Heart left ventricle (tissue), 16 donors: ENCODE measurements around the gene TMEM204. TPM values are rescaled to one million over a fixed set of nuclear protein-coding genes. Genes with fewer than 3 reads are reported as not detected.

Experiments
- ATAC-seq, 4 donors: fragments of 200-7000 bp; cut with Tn5 transposase; one replicate each; pipeline ENCODE4 v1.9.1; 2020 to 2022; ENCODE audit warnings: moderate library complexity in 4 of 4, mild to moderate bottlenecking in 3 of 4, moderate number of reproducible peaks in 1 of 4
- DNase-seq, 5 donors: peaks; one replicate each; pipeline ENCODE4 v3.0.0-alpha.2; 2020
- H3K27ac ChIP-seq, 12 donors: fragments of 200-600 bp; sonication (generic) in 4 of 12; one replicate each; pipeline versions ENCODE4 v1.5.0 to v1.8.0; 2016 to 2022; ENCODE audit warnings: mild to moderate bottlenecking in 2 of 12
- H3K27me3 ChIP-seq, 9 donors: fragments of 200-600 bp; sonication (generic) in 2 of 9; one replicate each; pipeline versions ENCODE4 v1.5.1 to v1.8.0; 2016 to 2022; ENCODE audit warnings: mild to moderate bottlenecking in 3 of 9
- H3K36me3 ChIP-seq, 9 donors: fragments of 200-600 bp; sonication (generic) in 2 of 9; one replicate each; pipeline versions ENCODE4 v1.5.0 to v1.8.0; 2018 to 2022; ENCODE audit warnings: mild to moderate bottlenecking in 2 of 9
- H3K4me1 ChIP-seq, 12 donors: fragments of 200-600 bp; sonication (generic) in 4 of 12; one replicate each; pipeline versions ENCODE4 v1.5.0 to v1.8.0; 2016 to 2022; ENCODE audit warnings: mild to moderate bottlenecking in 3 of 12
- H3K4me3 ChIP-seq, 12 donors: fragments of 200-600 bp; sonication (generic) in 4 of 12; one replicate each; pipeline versions ENCODE4 v1.5.0 to v1.8.0; 2017 to 2022; ENCODE audit warnings: mild to moderate bottlenecking in 9 of 12, moderate library complexity in 4 of 12
- H3K9me3 ChIP-seq, 12 donors: fragments of 200-600 bp; sonication (generic) in 4 of 12; one replicate each; pipeline versions ENCODE4 v1.5.0 to v1.8.0; 2016 to 2022; ENCODE audit warnings: mild to moderate bottlenecking in 1 of 12
- CTCF ChIP-seq, 12 donors: fragments of 200-600 bp; sonication (generic) in 4 of 12; IDR thresholded peaks; one replicate each; pipeline versions ENCODE4 v1.5.0 to v1.8.0; 2018 to 2022; ENCODE audit warnings: antibody characterized with exemption in 12 of 12, mild to moderate bottlenecking in 5 of 12
- POLR2A ChIP-seq, 2 donors: fragments of 450-650 bp; IDR thresholded peaks; one replicate each; pipeline ENCODE4 v1.6.1; 2017; ENCODE audit warnings: antibody characterized with exemption in 2 of 2, mild to moderate bottlenecking in 2 of 2, moderate library complexity in 2 of 2
- WGBS, 4 donors: extraction: QIAGEN DNeasy Blood & Tissue Kit in 2 of 4; methylation state at CpG; one replicate each; pipeline versions ENCODE4 v1.1.5 to v1.1.7; 2013 to 2018; 5-methylcytosine and 5-hydroxymethylcytosine counted together
- intact Hi-C, 10 donors: fragments of 100-400 bp; cut with DNase I; formaldehyde crosslinking; loops; one replicate each; pipeline versions ENCODE4 v1.11.1 to v1.14.2; 2022
- polyA plus RNA-seq, 2 donors: library from polyadenylated mRNA; stranded (reverse); fragments of 200-250 nt; gene quantifications; one replicate each; pipeline ENCODE4 v1.2.3, GENCODE V29; 2013
- total RNA-seq, 9 donors: library from RNA; depleted of rRNA in 2 of 9; stranded (reverse); fragments of >200 nt in 2 of 9; fragmentation: NEBNext Ultra II Directional in 3 of 9; extraction: Animal tissue kit (Norgen Biotek cat#: 25700) in 3 of 9; gene quantifications; one replicate each; pipeline versions ENCODE4 v1.1.0 to v1.2.4, GENCODE V29; 2016 to 2023
- donor health status: ischemic (EF 13 %, LVEDD 7.1; RV severe dilation, severe dysfunction).
- donor health status: healthy with polysubstance abuse.
- donor health status: DM: no; HTN: yes; CAD: no.
- donor health status: DM: no; HTN: no; CAD: no.
- donor health status: ischemic (EF 25% LVEDD 6.9; RV normal size, moderate dysfunction).
- donor health status: ischemic (EF 25% LVEDD 5.7; RV mildly dilated, moderate dysfunction).
- donor health status: healthy.
- donor health status: DM: yes; HTN: yes; CAD: no.
- donor health status: ischemic (EF 35%, LVEDD 5.7; RV mildly dilated, moderate dysfunction).
- donor health status: nonischemic (EF 11% LVEDD 7.7; RV severe dilation, severe dysfunction).
- donor health status: DM: yes; HTN: yes; CAD: no.
- donor health status: PGD.
- donor health status: ischemic (EF 29% LVEDD 5.4; RV normal size, mild dysfunction).
- donor health status: nonischemic (EF 23%, LVEDD 6.1; RV moderate dilation, normal function).

The TMEM204 gene
- total and polyA plus RNA-seq, 11 donors, result 14.0 to 64.2 (median 20.2) TPM

DNA sequence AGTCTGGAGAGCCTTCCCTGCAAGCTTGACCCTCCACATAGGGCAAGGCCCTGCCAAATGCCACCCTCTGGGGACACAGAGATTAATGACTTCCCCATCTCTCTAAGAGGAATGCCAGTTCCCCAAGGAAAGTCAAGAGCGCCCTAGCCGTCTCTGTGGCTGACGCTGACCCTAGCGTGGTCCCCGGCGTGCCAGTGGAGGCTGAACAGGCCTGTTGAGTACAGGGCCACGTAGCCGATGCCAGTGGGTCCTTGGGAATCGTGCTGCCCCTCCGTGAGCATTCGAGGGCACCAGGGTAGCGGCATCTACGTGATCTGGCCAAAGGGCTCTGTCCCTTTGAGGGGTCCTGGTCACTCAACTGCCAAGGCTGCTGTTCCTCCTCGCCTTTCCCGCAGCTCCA, 17.2 kb downstream of the TMEM204 start:
- DNase-seq, result no peak
- WGBS, 4 donors, result 69 to 88% (median 78%) methylated on average over 7 to 15 of the region's 15 CpGs
- peak overlapping the region; percentile 61 to 98 (median 94) for H3K27ac ChIP-seq
- no peak for ATAC-seq
- H3K36me3 ChIP-seq, result peaks cover 0 to 77% (median 38%) of the 10 kb centered on the region in 9 donors
- intact Hi-C loops, result loop anchor here in 1 of 10 donors (5.0 kb wide), 1 partner anchor 62 kb away; the partner anchor contains the start of genes CRAMP1 and IFT140
- H3K4me3 ChIP-seq, result no peak overlapping the region
- H3K4me1 ChIP-seq, result peaks cover 32 to 86% (median 74%) of the 10 kb centered on the region in 12 donors
- TF ChIP-seq POLR2A (IDR thresholded peaks at IDR 0.05) (no peak), CTCF (IDR thresholded peaks at IDR 0.05) (no peak)
- no peaks in the 10 kb centered on the region for H3K9me3 ChIP-seq
- H3K27me3 ChIP-seq, result no peaks in the 10 kb centered on the region

- TF ChIP-seq CTCF (IDR thresholded peaks at IDR 0.05), result no peak
- TF ChIP-seq POLR2A (IDR thresholded peaks at IDR 0.05), result no peak
- no peak overlapping the region for H3K4me3 ChIP-seq
- no peak for DNase-seq
- H3K4me1 ChIP-seq, result peaks cover 29 to 81% (median 70%) of the 10 kb centered on the region in 12 donors
- peak overlapping the region in 11 of 12 donors; percentile 61 to 98 (median 95) for H3K27ac ChIP-seq
- intact Hi-C loops, result loop anchor here in 1 of 10 donors (5.0 kb wide), 1 partner anchor 61 kb away; the partner anchor contains the start of genes CRAMP1 and IFT140
- peaks cover 0 to 82% (median 40%) of the 10 kb centered on the region in 9 donors for H3K36me3 ChIP-seq
- no peaks in the 10 kb centered on the region for H3K9me3 ChIP-seq
- no peak for ATAC-seq
- 73 to 85% (median 75%) methylated on average over 11 to 12 of the region's 12 CpGs for WGBS, 4 donors
- H3K27me3 ChIP-seq, result no peaks in the 10 kb centered on the region
Measured at GRCh38 chr16:1551166-1551565, 17.7 kb downstream of the TMEM204 start.

- Histone ChIP-seq H3K4me3 (no peak overlapping the region), H3K9me3 (no peaks in the 10 kb centered on the region), H3K27ac (peak overlapping the region; percentile 13 to 98 (median 90)), H3K4me1 (peaks cover 20 to 72% (median 60%) of the 10 kb centered on the region in 12 donors), H3K36me3 (peaks cover 0 to 84% (median 46%) of the 10 kb centered on the region in 9 donors), H3K27me3 (no peaks in the 10 kb centered on the region)
- no peak for TF ChIP-seq CTCF (IDR thresholded peaks at IDR 0.05)
- no peak for TF ChIP-seq POLR2A (IDR thresholded peaks at IDR 0.05)
- intact Hi-C loops, result loop anchor here in 1 of 10 donors (5.0 kb wide), 1 partner anchor 60 kb away; the partner anchor contains the start of genes CRAMP1 and IFT140
- WGBS, 4 donors, result 59 to 81% (median 71%) methylated on average over 7 to 15 of the region's 15 CpGs
- DNase-seq, result peak in 1 of 5 donors; percentile 26
- ATAC-seq, result no peak
Measured at GRCh38 chr16:1552129-1552528, 18.7 kb downstream of the TMEM204 start.

DNA sequence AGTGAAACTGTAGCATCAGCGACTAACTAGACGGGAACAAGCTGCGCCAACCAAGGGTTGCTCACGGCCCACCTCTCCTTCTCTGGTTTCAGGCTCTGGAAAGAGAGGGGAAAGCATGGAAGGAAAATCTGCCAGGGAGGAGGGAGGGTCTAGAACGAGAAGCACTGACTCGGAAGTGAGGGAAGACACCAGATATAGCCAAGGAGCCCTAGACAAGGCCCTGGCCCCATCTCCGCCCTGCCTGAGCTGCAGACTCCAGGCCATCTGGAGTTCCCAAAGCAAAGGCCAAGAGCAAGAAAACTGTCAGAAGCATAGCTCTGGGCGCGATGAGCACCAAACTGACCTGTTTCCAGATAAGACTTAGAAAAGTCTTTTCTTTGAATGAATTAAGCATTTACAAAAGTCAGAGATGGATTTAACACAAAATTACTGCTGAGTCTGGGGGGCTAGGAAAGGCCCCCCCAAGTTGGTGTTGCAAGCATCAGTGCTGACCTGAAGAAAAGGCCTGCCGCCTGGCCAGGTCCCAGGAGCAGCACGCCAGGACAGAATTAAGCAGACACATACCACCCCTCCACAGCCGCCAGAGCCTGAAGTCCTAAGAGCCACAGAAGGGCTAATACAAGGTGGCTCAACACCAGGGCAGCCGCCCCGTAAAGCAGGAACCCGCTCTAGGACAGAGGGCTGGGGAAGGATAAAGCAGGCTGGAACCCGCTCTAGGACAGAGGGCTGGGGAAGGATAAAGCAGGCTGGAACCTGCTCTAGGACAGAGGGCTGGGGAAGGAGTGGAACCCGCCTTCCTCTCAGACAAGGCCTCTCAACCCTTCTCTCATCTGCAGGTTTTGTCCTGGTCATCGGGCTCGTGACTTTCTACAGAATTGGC, 20.7 kb downstream of the TMEM204 start:
- ATAC-seq (no peak), DNase-seq (no peak)
- peaks cover 0 to 93% (median 57%) of the 10 kb centered on the region in 9 donors for H3K36me3 ChIP-seq
- no peak overlapping the region for H3K4me3 ChIP-seq
- no peaks in the 10 kb centered on the region for H3K9me3 ChIP-seq
- H3K27me3 ChIP-seq, result no peaks in the 10 kb centered on the region
- intact Hi-C loops, result loop anchor here in 1 of 10 donors (5.0 kb wide), 1 partner anchor 58 kb away; the partner anchor contains the start of genes CRAMP1 and IFT140
- TF ChIP-seq POLR2A (IDR thresholded peaks at IDR 0.05) (no peak), CTCF (IDR thresholded peaks at IDR 0.05) (no peak)
- H3K27ac ChIP-seq, result peak overlapping the region in 3 of 12 donors; percentile 34 to 95 (median 48)
- H3K4me1 ChIP-seq, result peaks cover 6 to 51% (median 39%) of the 10 kb centered on the region in 12 donors
- WGBS, 4 donors, result 82 to 88% (median 86%) methylated on average over 19 of the region's 19 CpGs
